Muscle layer of duodenum (tissue), 2 donors: ENCODE results near the gene PLD3.

Experiments used
- H3K27ac ChIP-seq: one replicate; pipeline ENCODE4 v1.7.0; 2013; ENCODE audit warnings: mild to moderate bottlenecking, low read length
- H3K27me3 ChIP-seq: one replicate; pipeline ENCODE4 v1.7.0; 2013; ENCODE audit warnings: low read depth, mild to moderate bottlenecking, control low read depth, low read length
- H3K36me3 ChIP-seq, 2 donors: one replicate each; pipeline ENCODE4 v1.7.0; 2013; ENCODE audit warnings: low read length in 2 of 2, control low read depth in 1 of 2, mild to moderate bottlenecking in 1 of 2; ENCODE audit not compliant: insufficient read depth in 2 of 2, control insufficient read depth in 1 of 2
- H3K4me1 ChIP-seq, 2 donors: one replicate each; pipeline ENCODE4 v1.7.0; 2013; ENCODE audit warnings: low read length in 2 of 2, mild to moderate bottlenecking in 2 of 2, control low read depth in 1 of 2, moderate library complexity in 1 of 2; ENCODE audit not compliant: insufficient read depth in 2 of 2, control insufficient read depth in 1 of 2
- H3K4me3 ChIP-seq, 2 donors: one replicate each; pipeline ENCODE4 v1.7.0; 2013; ENCODE audit warnings: low read length in 2 of 2, low read depth in 1 of 2, mild to moderate bottlenecking in 1 of 2
- H3K9me3 ChIP-seq, 2 donors: one replicate each; pipeline ENCODE4 v1.7.0; 2013; ENCODE audit warnings: low read length in 2 of 2, control low read depth in 1 of 2, mild to moderate bottlenecking in 1 of 2; ENCODE audit not compliant: control insufficient read depth in 1 of 2
- donor health status: healthy.

Gene PLD3

GRCh38 chr19:40315812-40316470, 32.6 kb upstream of the PLD3 start:
- Histone ChIP-seq H3K4me1 (no peaks in the 10 kb centered on the region), H3K9me3 (no peaks in the 10 kb centered on the region), H3K4me3 (no peak overlapping the region), H3K27me3 (no peaks in the 10 kb centered on the region), H3K36me3 (peaks cover 6 to 13% of the 10 kb centered on the region in 2 donors), H3K27ac (no peak overlapping the region)

DNA sequence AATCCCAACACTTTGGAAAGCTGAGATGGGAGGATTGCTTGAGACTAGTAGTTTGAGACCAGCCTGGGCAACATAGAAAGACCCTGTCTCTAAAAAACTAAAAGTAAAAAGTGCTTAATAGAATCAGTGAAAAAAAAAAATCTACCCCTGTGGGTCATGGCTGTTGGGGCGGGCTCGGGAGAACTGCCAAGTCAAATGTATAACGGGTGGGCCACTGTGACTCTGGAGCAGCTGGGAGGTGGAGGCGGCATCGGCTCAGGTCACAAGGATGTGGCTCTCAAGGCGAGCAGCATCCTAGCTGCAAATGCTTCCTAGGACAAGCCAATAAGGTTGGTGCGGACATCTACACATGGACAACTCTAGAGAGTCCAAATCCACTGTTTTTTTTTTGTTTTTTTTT, 31.2 kb upstream of the PLD3 start:
- H3K27ac ChIP-seq: no peak overlapping the region
- no peaks in the 10 kb centered on the region for H3K4me1 ChIP-seq
- H3K4me3 ChIP-seq: no peak overlapping the region
- no peaks in the 10 kb centered on the region for H3K9me3 ChIP-seq
- H3K27me3 ChIP-seq: no peaks in the 10 kb centered on the region
- peaks cover 16 to 27% of the 10 kb centered on the region in 2 donors for H3K36me3 ChIP-seq

- Histone ChIP-seq H3K4me3 (no peak overlapping the region), H3K36me3 (peaks cover 36 to 59% of the 10 kb centered on the region in 2 donors), H3K9me3 (no peaks in the 10 kb centered on the region), H3K4me1 (no peaks in the 10 kb centered on the region), H3K27me3 (no peaks in the 10 kb centered on the region), H3K27ac (no peak overlapping the region)
Measured at GRCh38 chr19:40320558-40320935, 27.9 kb upstream of the PLD3 start.

- Histone ChIP-seq H3K4me3 (no peak overlapping the region), H3K27me3 (no peaks in the 10 kb centered on the region), H3K9me3 (no peaks in the 10 kb centered on the region), H3K36me3 (peaks cover 42 to 64% of the 10 kb centered on the region in 2 donors), H3K4me1 (no peaks in the 10 kb centered on the region), H3K27ac (no peak overlapping the region)
Measured at GRCh38 chr19:40321076-40321475, 27.4 kb upstream of the PLD3 start.

DNA sequence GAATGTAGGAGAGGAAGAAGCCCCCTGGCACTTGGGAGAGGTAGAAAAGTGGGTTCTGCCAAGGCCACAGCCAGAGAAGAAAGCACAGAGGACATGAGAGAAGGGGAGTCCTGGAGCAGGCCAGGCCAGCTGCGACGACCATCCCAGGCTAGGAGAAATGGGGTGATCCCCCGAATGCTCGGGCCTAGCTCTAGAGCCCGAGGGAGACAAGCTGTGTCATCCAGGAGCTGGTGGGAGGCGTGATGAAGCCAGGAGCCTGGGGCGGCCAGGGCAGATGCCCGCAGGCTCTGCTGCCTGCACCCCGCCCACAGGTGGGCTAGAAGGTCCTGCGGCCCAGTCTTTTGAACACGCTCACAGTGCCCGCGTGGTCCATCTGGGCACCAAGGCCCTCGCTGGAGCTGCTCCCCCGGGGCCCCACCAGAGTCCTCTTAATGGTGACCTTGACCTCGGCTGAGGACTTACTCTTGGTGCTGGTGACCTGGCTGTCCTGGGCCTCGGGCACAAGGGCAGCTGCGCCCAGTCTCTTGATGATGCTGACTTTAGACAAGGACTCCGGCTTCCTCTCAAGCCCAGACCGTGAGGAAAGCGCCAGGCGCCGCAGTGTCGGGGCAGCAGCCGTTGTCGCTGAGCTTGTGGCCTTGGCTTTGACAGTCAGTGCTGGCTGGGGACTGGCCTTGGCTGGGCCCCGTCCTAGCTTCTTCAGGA, 26.8 kb upstream of the PLD3 start:
- H3K4me1 ChIP-seq: no peaks in the 10 kb centered on the region
- no peak overlapping the region for H3K27ac ChIP-seq
- H3K36me3 ChIP-seq: peaks cover 43 to 71% of the 10 kb centered on the region in 2 donors
- no peak overlapping the region for H3K4me3 ChIP-seq
- no peaks in the 10 kb centered on the region for H3K27me3 ChIP-seq
- no peaks in the 10 kb centered on the region for H3K9me3 ChIP-seq

DNA sequence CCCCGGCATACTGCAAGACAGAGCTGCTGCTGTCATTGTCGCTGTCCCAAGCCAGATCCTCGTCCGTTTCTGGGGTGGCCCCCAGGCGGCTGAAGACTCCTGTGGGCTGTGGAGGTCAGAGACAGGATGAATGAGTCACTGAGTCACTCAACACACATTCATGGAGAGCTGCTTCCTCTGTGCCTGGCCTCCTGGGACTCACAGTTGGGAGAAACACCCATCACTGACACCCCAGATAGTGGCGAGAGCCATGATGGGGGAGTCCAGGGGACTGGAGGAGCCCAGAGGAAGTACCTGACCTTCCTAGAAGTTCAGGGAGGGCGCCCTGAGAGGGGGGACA, 26.3 kb upstream of the PLD3 start:
- H3K4me3 ChIP-seq: no peak overlapping the region
- H3K9me3 ChIP-seq: no peaks in the 10 kb centered on the region
- H3K27me3 ChIP-seq: no peaks in the 10 kb centered on the region
- no peak overlapping the region for H3K27ac ChIP-seq
- no peaks in the 10 kb centered on the region for H3K4me1 ChIP-seq
- H3K36me3 ChIP-seq: peaks cover 43 to 73% of the 10 kb centered on the region in 2 donors

GRCh38 chr19:40322951-40323615, 25.4 kb upstream of the PLD3 start:
- Histone ChIP-seq H3K27ac (no peak overlapping the region), H3K27me3 (no peaks in the 10 kb centered on the region), H3K9me3 (no peaks in the 10 kb centered on the region), H3K4me3 (no peak overlapping the region), H3K4me1 (no peaks in the 10 kb centered on the region), H3K36me3 (peaks cover 50 to 81% of the 10 kb centered on the region in 2 donors)

GRCh38 chr19:40323705-40324104, 24.8 kb upstream of the PLD3 start:
- Histone ChIP-seq H3K4me3 (no peak overlapping the region), H3K36me3 (peaks cover 56 to 82% of the 10 kb centered on the region in 2 donors), H3K27me3 (no peaks in the 10 kb centered on the region), H3K4me1 (no peaks in the 10 kb centered on the region), H3K9me3 (no peaks in the 10 kb centered on the region), H3K27ac (no peak overlapping the region)

DNA sequence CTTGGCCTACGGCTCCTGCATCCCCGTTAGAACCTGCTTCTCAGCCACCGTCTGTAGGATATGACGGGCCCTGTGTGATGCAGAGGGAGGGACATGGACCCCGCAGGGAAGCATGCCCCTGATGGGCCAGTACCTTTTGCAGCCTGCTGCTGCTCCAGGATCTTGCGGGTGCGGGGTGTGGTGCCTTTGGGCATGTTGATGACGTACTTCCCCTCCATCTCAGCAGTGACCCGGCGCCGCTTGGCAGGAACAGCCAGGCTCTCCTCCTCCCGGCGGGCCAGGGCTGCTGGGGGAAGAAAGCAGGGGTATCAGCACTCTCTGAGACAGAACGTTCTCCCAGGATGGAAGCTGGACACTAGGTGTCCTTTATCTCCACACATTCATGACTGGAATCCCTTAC, 22.3 kb upstream of the PLD3 start:
- peaks cover 57 to 89% of the 10 kb centered on the region in 2 donors for H3K36me3 ChIP-seq

DNA sequence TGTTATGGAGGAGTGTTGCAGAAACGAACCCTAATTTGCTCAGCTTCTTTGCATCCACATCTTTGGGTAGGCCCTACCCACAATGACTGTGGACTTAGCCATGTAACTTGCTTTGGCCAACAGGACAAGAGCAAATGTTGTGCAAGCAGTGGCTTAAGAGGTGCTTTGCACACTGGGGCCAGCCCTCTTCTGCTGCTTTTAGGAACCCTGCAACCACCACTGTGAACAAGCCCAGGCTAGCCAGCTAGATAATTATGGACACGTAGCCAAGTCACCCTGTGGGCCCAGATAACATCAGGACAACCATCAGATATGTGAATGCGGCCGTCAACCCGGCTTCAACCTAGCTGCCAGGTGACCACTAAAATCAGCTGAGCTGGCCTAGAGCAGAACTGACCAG, 17.4 kb upstream of the PLD3 start:
- no peaks in the 10 kb centered on the region for H3K27me3 ChIP-seq
- H3K27ac ChIP-seq: no peak overlapping the region
- peaks cover 39 to 72% of the 10 kb centered on the region in 2 donors for H3K36me3 ChIP-seq
- no peaks in the 10 kb centered on the region for H3K9me3 ChIP-seq
- H3K4me1 ChIP-seq: no peaks in the 10 kb centered on the region
- H3K4me3 ChIP-seq: no peak overlapping the region

More for the DNA sequence above, 22.3 kb upstream of the PLD3 start:
- Histone ChIP-seq H3K9me3 (no peaks in the 10 kb centered on the region), H3K27me3 (no peaks in the 10 kb centered on the region), H3K4me1 (no peaks in the 10 kb centered on the region), H3K27ac (no peak overlapping the region), H3K4me3 (no peak overlapping the region)

DNA sequence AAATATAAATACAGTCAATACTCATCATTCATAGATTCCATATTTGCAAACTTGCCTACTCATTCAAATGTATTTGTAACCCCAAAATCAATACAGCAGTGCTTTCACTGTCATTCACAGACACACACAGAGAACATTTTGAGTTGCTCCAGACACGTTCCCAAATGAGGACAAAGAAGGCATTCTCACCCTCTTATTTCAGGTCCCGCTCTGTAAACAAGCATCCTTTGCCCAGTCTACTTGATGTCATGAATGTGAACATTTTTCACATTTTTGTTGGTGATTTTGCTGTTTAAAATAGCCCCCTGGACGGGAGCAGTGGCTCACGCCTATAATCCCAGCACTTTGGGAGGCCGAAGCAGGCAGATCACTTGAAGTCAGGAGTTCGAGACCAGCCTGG, 15.8 kb upstream of the PLD3 start:
- no peaks in the 10 kb centered on the region for H3K4me1 ChIP-seq
- no peaks in the 10 kb centered on the region for H3K27me3 ChIP-seq
- H3K4me3 ChIP-seq: no peak overlapping the region
- H3K9me3 ChIP-seq: no peaks in the 10 kb centered on the region
- peaks cover 36 to 60% of the 10 kb centered on the region in 2 donors for H3K36me3 ChIP-seq
- no peak overlapping the region for H3K27ac ChIP-seq
